HepG2 (cell line): ENCODE results near the gene HNRNPF.

ENCODE experiments used
- CTCF ChIP-seq: sonication (generic); formaldehyde crosslinking; IDR thresholded peaks from 2 replicates; pipeline ENCODE4 v1.5.0; 2020; ENCODE audit warnings: mild to moderate bottlenecking, missing genetic modification reagents, moderate library complexity
- FOXK2 ChIP-seq: fragments of 450-650 bp; IDR thresholded peaks from 2 replicates; pipeline ENCODE4 v1.6.1; 2016
- IRF2 ChIP-seq: IDR thresholded peaks from 2 replicates; pipeline ENCODE4 v1.6.1; 2018; ENCODE audit warnings: missing genetic modification reagents, missing compliant biosample characterization
- MAFK ChIP-seq, 2 experiments: IDR thresholded peaks in 1 of 2; conservative IDR thresholded peaks in 1 of 2; 2 replicates each; pipeline ENCODE4 v1.6.1; 2011; ENCODE audit warnings: improper control_type of control experiment in 2 of 2, low read length in 2 of 2
- NCOR1 ChIP-seq: fragments of 200-600 bp; sonication (generic); IDR thresholded peaks from 2 replicates; pipeline ENCODE4 v1.7.0; 2017; ENCODE audit warnings: antibody characterized with exemption, low read length, borderline replicate concordance
- PAWR ChIP-seq: sonication (generic); formaldehyde crosslinking; IDR thresholded peaks from 2 replicates; pipeline ENCODE4 v1.4.0; 2020; ENCODE audit warnings: missing genetic modification reagents, mild to moderate bottlenecking, borderline replicate concordance
- PHB2 ChIP-seq: fragments of 450-650 bp; IDR thresholded peaks from 2 replicates; pipeline ENCODE4 v1.6.1; 2018; ENCODE audit not compliant: partially characterized antibody
- THAP7 ChIP-seq: sonication (generic); formaldehyde crosslinking; IDR thresholded peaks from 2 replicates; pipeline ENCODE4 v1.8.1; 2023; ENCODE audit warnings: mild to moderate bottlenecking, missing genetic modification reagents
- ZNF431 ChIP-seq: sonication (generic); formaldehyde crosslinking; IDR thresholded peaks from 2 replicates; pipeline ENCODE4 v1.9.0; 2022; ENCODE audit warnings: missing genetic modification reagents, low read depth, mild to moderate bottlenecking, borderline replicate concordance
- ZNF550 ChIP-seq: sonication (generic); formaldehyde crosslinking; IDR thresholded peaks from 2 replicates; pipeline ENCODE4 v1.4.0; 2020; ENCODE audit warnings: mild to moderate bottlenecking, missing genetic modification reagents, borderline replicate concordance

DNA sequence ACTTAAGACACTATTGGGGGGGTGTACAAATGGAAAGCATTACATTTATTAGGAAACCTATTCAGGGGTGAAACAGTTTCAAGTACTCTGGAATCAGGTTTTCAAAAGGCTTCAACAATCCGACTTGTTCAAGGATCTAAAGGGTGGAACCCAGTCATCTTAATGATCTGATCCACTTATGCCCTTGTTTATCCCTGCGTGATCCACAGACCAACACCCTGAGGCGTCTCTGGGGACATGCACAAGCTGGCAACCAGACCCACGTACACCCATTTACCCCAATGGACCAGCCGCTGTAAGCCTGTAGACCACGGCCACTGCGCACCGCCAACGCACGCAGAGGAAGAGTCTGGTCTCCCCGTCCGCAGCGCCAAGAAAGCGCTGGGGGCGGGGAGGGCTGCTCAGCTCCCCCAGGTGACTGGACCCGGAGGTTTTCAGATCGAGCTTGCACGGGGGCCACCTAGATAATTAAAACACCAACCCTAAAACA lies 13.4 kb downstream of the HNRNPF start:
- TF ChIP-seq FOXK2 (no peak), THAP7 (CRISPR knock-in tag) (no peak), CTCF (CRISPR knock-in tag) (no peak), ZNF431 (CRISPR knock-in tag) (no peak), PAWR (no peak), NCOR1 (no peak), ZNF550 (no peak), IRF2 (CRISPR knock-in tag) (no peak), MAFK (conservative IDR thresholded peaks at IDR 0.05 in 1 of 2, IDR thresholded peaks at IDR 0.05 in 1 of 2; ENCODE audit: low read length in 2 of 2) (no peak), PHB2 (no peak)
